GM19023 (cell line): ENCODE results near the gene AHRR.

Source experiments
- ATAC-seq: cut with Tn5 transposase; IDR thresholded peaks from one replicate; pipeline ENCODE4 v1.9.1; 2021; ENCODE audit warnings: mild to moderate bottlenecking, moderate library complexity; ENCODE audit not compliant: unreplicated experiment

AHRR gene

DNA sequence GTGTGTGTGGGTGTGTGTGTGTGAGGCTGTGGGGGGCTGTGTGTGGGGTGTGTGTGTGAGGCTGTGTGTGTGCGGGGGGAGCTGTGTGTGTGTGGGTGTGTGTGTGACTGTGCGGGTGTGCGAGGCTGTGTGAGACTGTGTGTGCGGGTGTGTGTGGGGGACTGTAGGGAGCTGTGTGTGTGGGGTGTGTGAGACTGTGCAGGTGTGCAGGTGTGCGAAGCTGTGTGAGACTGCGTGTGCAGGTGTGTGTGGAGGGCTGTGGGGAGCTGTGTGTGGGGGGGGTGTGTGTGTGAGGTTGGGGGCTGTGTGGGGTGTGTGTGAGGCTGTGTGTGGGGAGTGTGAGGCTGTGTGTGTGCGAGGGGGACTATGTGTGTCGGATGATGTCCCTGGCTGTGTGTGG lies 23.2 kb downstream of the AHRR start:
- ATAC-seq, result no peak

DNA sequence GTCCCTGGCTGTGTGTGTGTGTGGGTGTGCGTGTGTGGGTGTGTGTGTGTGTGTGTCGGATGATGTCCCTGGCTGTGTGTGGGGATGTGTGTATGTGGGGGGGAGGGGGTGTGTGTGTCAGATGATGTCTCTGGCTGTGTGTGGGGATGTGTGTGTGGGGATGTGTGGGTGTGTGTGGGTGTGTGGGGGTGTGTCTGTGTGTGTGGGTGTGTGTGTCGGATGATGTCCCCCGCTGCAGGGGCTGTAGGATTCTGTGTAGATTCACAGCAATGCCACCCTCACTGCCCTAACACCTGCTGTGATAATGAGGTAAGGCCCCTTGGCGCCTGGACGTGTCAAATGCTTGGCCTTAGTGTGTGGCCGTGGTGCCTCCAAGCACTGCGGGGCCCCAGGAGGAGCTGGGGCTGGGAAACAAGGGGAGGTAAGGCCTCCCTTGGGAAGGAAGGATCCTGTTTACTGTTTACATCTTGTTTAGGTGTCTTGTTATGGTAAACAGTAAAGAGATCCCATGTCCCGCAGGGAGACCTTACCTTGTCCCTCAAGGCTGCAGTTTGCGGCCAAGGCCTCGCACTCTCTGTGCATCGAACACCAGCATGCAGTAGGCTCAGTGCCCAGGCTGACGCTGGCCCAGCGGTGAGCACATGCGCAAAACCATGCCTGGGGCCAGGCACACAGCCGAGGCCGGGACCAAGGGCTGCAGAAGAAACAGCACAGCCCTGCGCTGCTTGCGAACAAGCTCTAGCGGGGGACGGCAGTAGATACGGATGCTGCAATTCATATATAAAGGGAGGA lies 24.1 kb downstream of the AHRR start:
- no peak for ATAC-seq

DNA sequence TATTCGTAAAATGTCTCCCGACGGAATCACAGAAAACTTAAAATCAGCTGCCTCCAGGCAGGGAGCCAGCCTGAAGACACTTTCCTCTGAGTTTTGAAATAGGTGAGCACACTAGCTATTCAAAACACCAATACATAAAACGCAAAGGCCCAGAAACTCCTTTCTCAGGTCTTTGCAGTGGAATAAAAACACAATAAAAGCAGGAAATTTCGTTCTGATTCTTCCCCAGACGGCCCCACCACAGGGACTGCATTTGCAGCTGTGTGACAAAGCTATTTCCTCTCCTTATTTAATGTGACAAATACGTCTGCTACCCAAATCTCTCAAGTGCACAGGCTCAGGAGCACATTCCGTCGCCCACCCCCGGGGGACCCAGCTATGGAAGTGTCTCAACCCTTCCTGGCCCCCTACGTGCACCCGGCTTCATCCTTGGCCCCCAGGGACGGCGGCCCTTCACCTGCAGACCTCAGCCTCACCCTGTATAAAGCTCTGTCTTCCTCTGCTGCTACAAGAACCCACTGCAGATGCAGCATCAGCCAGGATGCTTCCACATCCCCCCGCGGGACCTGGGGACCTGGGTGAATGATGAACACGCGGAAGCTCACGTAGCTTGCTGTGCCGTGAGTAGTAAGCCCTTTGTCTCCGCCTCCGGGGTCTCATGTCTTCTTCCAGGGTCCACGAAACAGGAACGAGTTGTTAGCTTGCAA lies 24.9 kb downstream of the AHRR start:
- ATAC-seq, result no peak

DNA sequence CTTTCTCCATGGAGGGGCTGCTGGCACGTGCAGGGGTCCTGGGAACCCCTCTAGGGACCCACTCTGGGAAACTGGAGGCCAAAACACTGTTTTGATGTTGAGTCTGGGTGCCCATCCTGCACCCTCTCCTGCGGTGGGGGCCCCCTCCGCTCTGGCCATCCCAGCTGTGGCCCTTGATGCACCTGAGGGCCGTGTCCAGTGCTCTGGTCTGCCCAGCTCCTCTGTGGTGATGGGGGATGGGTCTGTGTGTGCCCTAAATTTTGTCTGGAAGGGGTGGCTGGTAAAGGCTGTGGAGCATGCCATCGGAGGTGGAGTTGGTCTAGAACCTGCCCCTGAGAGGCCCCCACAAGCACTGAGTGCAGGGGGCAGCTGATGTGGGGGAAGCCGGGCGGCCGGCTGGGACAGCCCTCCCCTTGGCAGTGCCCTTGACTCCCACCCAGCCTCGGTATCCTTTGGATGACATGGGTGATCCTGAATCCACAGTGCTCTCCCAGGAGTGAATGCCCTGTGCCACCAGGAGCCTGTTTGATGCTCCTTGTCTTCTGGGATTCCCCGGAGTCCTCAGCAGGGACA lies 26.3 kb downstream of the AHRR start:
- no peak for ATAC-seq

DNA sequence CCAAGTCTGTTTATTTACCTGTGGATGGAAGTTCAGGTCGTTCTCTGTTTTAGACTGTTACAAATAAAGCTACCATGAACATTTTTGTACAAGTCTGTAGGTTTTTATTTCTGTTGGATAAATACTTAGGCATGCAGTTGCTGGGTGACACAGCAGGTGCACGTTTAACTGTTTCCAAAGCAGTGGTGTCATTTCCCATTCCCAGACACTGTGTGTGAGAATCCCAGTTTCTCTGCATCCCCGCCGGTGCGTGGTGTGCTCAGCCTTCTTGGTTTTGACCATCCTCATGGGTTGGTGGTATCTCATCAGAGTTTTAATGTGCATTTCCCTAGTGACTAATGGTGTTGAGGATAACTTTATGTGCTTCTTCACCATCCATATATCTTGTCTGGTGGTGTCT lies 27.2 kb downstream of the AHRR start:
- ATAC-seq, result no peak

DNA sequence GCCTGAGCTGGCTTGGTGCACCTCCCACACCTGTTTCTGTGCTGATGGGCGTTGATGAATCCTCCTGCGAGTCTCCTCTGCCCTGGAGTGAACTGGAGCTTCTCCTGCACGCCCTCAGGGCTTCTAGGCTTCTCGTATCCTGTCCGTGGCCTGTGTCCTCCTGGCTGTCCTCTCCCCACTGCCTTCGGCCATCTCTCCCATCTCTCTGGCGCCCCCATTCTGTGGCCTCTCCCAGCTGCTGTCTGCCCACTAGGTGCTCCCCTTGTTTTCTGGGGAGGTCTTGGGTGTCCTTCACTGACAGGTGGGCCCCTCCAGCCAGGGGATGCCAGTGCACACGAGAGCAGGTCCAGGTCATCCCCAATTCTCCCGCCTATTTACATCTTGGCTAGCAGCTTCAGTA lies 28.8 kb downstream of the AHRR start:
- ATAC-seq, result no peak

DNA sequence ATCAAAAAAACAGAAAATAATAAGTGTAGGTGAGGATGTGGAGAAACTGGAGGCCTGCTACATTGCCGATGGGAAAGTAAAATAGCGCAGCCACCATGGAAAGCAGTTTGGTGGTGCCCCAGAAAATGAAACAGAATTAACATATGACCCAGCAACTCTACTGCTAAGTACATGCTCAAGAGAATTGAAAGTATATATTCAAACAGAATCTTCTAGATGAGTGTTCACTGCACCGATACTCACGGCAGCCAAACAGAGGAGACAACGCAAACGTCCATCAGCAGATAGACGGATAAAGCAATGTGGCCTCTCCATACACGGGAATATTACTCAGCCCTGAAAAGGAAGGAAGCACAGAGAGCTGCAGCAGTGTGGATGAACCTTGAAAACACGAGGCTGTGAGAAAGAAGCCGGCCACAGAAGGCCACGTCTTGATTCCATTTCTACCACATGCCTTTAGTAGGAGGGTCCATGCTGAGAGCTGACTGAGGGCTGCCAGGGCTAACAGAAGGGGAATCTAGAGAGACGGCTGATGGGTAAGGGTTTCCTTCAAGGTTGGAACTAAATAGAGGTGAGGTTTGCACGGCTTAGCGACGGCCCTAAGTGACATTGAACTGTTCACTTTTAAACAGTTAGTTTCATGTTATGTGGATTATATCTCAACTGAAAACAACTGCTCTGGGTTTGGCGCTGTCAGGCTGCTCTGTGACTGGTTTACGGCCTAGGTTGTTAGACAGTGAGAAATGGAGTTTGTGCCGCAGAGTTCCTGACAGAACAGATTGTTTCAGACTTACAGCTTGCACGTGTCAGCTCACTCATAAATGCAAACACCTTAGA lies 29.8 kb downstream of the AHRR start:
- ATAC-seq, result no peak

DNA sequence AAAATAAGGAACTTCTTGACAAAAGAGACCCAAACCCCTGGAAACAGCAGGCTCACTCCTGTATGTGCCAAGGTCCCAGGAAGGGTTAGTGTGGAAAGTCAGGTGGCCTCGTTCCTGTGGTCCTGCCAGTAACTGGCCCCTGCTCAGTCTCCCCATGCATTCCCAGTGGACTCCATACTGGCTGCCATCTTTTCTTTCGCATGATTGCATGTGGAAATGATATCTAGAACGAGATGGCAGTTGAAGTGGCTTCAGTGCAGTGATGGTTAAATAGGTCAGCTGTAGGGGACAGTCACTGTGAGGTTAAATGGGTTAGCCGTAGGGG lies 30.4 kb downstream of the AHRR start:
- no peak for ATAC-seq

DNA sequence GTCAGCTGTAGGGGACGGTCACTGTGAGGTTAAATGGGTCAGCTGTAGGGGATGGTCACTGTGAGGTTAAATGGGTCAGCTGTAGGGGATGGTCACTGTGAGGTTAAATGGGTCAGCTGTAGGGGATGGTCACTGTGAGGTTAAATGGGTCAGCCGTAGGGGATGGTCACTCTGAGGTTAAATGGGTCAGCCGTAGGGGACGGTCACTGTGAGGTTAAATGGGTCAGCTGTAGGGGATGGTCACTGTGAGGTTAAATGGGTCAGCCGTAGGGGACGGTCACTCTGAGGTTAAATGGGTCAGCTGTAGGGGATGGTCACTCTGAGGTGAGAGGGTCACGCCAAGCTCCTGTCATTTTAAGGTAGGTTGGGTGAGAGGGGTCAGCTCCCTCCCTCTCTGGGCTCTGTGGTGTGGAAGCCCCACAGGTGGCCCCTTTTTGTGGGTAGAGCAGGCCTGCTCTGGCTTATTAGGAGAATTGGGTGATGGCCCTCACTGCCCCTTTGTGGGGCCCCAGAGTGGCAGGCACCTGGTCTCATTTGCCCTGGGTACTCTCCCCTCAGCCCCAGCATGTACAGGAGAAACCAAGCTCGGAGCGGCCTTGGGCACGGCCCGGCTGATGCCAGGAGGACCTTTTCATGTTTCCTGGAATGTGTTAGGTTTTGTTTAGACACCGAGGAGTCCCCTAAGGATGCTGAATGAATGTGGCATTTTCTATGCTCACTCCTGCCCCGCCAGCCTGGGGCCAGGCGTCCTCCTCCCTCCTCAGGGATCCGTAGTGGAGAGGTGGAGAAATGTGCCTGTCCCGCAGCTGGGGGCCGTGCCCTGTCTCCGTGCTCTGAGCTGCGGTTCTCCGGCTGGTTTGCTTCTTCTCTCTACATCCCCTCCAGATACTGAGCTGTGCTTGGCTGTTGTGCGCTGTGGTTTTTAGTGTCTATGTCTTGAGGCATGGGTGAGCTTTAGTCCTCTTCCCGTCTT lies 31.4 kb downstream of the AHRR start:
- no peak for ATAC-seq

DNA sequence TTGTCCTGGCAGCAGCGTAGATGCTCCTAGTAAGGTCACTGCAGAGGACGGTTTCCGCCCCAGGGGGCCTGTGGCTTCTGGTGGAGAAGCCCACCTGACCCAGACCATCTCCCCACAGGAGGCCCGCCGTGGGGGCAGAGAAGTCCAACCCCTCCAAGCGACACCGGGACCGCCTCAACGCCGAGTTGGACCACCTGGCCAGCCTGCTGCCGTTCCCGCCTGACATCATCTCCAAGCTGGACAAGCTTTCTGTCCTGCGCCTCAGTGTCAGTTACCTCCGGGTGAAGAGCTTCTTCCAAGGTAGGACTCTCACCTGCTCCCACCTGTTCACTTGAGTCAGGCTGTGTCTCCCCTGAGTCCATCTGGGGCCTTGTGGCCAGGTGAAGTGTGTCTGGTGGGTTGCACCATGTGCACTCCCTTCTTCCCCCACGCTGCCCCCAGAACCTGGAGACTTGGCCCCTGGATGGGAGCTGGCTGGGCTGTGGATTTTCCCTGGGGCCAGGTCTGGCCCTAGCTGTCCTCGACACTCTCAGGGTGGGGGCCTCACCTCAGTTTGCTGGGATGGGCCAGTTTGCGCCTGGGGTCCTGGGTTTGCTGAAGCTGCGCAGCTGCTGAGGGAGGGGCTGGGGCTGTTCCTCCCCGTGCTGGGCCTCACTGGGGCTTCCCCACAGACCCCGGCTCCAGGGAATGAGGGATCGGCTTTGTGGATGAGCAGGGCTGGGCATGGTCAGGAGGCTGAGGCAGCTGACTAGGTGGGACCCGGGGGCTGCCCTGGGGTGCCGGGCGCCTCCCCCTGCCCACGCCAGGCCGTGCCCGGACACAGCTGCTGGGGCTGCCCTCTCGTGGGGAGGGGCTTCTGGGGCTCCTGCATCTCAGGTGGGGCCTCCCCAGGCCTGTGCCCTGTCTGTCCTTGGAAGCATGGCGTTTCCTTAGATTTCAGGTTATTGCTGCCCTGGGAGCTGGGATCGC lies 32.4 kb downstream of the AHRR start:
- ATAC-seq, result no peak

DNA sequence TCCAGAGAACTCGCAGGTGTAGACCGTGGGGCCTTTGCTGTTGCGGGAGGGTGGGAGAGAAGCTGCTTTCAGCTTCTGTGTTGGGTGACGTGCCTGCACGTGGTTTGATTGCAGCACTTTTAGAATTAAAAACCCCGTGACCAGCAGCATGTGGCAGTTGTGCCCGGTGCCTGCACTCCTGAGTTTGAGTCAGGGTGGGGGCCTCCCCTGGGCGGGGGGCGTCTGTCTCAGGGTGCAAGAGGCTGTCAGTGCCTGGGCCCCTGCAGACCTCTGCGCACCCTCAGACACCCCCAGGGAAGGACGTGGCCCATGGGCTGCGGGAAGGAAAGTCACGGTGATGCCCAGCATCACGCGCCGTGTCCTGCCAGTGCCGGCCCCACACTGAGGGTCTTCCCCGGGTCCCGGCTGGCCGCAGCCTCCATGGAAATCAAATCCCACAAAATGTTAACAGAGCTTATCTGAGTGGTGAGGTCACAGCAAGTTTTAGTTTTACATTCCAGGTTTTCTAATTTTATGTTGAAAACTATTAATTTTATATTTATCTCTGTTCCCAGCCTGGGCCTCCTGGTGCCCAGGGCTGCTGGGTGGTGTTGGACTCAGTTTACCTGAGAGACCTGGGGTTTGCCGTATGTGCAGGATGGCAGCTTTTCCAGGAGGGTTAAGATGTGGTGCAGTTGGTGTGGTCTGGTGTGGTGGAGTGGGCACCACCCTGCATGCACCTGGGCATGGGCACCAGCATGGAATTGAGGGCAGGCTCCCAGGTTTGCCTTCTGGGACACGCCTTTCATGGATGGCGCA lies 33.3 kb downstream of the AHRR start:
- no peak for ATAC-seq

DNA sequence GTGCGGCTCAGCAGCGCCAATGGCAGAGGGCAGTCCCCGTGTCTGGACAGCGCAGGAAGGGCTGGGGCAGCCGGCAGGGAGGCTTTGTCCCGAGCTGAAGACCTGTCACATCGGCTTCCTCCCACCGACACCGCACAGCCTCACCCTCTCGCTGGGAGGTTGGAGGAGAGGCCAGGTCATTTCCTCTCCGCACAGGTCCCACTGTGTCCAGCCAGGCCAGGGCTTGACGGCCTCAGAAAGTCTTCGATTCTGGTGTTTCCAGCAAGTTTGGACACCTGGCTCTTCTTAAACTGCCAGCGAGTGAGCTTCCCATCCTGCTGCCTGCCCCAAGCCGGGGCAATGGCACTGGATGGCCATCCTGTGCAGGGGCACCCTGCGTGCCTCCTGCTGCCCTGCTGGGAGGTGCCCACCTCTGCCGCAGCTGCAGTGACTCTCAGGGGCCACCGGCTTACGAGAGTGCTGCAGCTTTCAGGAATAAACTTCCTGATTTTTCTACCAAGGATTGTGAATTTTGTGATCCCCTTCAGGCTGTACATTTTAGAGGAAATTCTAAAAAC lies 33.9 kb downstream of the AHRR start:
- ATAC-seq, result no peak

DNA sequence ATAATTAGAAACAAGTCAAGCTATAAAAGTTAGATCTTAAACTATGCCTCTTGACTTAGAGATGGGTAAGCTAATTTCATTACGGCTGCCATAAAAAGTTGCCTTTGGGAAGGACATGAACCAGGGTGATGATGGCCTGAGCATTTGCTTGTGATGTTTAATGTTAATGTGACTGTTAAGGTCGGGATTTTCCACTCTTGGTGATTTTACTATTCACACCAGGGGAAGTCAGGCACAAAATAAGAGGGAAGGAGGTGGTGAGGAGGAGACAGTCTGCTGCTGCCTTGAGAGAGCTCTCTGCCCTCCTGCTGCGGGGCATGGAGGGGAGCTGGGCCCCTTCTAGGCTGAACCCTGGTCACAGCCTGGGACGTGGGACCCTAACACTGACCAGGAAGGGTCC lies 34.4 kb downstream of the AHRR start:
- no peak for ATAC-seq

DNA sequence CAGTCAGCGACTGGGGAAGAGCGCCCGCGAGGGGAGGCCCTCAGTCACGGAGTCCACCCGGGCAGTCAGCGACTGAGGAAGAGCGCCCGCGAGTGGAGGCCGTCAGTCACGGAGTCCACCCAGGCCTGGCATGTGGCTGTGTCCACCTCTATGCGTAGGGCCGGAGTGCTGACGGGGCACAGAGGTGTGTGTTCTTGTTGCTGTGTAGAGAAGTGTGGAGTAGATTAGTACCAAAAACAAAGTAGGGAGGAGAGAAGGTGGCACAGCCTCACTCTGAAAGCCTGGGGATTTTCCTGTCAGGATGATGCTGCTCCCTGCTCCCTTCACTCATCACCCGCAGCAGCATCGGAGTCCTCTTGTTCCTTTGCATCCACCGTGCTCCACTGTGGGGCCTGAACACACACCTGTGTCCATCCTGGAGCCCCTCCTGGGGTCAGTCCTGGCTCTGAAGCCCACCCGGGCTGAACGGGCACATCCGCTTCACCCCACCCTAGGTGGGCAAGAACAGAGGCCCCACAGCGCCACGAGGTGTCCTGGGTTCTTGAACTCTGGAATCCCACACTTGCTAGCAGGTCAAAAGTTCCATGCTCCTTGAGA lies 37.9 kb downstream of the AHRR start:
- no peak for ATAC-seq

DNA sequence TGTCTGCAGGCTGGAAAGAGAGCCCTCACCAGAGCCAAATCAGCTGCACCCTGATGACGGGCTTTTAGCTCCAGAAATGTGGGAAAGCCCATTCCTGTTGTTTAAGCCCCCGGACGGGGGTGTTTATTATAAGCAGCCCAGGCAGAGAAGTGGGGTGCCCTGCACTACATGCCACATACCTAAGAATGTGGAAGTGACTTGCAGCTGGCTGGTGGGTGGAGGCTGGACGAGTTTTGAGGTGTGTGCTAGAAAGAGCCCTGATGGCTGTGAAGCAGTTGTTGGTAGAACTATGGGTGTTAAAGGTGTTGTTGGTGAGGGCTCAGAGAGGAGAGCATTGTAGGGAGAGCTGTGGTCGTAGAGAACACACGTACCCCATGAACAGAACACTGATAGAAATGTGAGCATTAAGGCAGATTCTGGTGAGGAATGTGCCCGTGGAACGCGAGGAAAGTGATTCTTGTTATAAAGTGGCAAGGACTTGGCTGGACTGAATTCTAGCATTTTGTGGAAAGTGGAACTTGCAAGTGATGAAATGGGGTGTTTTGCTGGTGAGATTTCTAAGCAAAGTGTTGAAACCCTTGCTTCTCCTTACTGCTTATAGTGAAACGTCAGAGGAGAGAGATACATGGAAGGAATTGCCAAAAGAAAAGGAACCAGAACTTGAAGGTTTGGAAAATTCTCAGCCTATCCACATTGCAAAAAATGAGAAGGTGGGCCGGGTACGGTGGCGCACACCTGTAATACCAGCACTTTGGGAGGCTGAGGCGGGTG lies 38.9 kb downstream of the AHRR start:
- no peak for ATAC-seq

DNA sequence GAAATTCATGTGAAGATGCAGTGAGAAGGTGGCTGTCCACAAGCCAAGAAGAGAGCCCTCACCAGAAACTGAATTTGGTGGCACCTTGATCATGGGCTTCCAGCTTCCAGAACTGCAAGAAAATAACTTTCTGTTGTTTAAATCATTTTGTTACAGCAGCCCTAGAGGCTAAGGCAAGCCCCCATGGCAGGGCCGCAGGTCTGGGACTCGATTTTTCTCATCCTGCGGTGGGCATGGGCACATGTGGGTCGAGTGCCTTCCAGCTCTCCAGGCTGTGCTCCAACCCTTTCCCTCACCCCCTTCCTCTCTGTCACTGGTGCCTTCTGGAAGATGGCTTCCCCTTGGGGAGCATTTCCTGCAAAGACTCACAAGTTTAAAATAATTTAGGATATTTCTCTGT lies 40.7 kb downstream of the AHRR start:
- ATAC-seq, result no peak
